ENCODE data around the gene POLN. TPM values are rescaled to one million over a fixed set of nuclear protein-coding genes. Genes with fewer than 3 reads are reported as not detected.
"Not testable (repeated sequence)": the region's sequence is repeated elsewhere in the genome, so short reads cannot be mapped to it uniquely, and the experiment has no call there.

POLN gene
- polyA plus RNA-seq, 3 donors, result 2.8 to 14.7 (median 5.7) TPM

- WGBS, 3 donors, result 53 to 71% (median 58%) methylated on average over 7 of the region's 7 CpGs
- no peak overlapping the region for H3K27ac ChIP-seq (ENCODE audit: low read depth, low read length)
Measured at GRCh38 chr4:2245057-2245786, 3.3 kb upstream of the POLN start.

GRCh38 chr4:2243681-2244380, 1.9 kb upstream of the POLN start:
- H3K27ac ChIP-seq (ENCODE audit: low read depth, low read length), result no peak overlapping the region
- WGBS, 3 donors, result 18 to 50% (median 23%) methylated on average over 5 of the region's 5 CpGs

- no peak overlapping the region for H3K27ac ChIP-seq (ENCODE audit: low read depth, low read length)
- WGBS, 3 donors, result 2 to 7% (median 6%) methylated on average over 7 of the region's 7 CpGs
Measured at GRCh38 chr4:2241003-2241402, 918 bp downstream of the POLN start.

GRCh38 chr4:2236944-2237666, 4.8 kb downstream of the POLN start:
- no peak overlapping the region for H3K27ac ChIP-seq (ENCODE audit: low read depth, low read length)
- 54 to 69% (median 58%) methylated on average over 3 of the region's 3 CpGs for WGBS, 3 donors

GRCh38 chr4:2231082-2231481, 10.8 kb downstream of the POLN start:
- H3K27ac ChIP-seq (ENCODE audit: low read depth, low read length), result no peak overlapping the region
- WGBS, 3 donors, result 95 to 99% (median 97%) methylated on average over 6 of the region's 6 CpGs

DNA sequence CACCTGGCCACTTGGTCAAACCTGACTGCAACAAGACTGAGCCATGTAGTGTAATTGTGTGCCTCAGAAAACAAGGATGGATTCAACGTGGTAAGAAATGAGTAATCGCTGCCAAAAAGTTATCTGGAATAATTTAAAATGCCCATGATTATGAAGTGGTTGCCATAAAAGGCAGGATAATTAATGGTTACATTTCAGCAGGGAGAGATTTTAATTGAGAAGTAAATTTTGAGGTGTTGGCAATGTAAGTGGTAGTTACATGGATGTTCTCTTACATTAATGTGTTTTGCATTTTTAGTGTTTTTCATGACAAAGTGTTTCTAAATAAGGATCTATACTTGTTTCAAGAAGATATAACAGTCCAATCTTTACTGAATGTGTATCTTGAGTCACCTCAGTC, 15.7 kb downstream of the POLN start:
- 78 to 85% (median 79%) methylated on average over 2 of the region's 2 CpGs for WGBS, 3 donors
- no peak overlapping the region for H3K27ac ChIP-seq (ENCODE audit: low read depth, low read length)

- H3K27ac ChIP-seq (ENCODE audit: low read depth, low read length), result no peak overlapping the region
- 28 to 98% (median 92%) methylated on average over 2 of the region's 2 CpGs for WGBS, 3 donors
Measured at GRCh38 chr4:2222838-2223237, 19.1 kb downstream of the POLN start.

DNA sequence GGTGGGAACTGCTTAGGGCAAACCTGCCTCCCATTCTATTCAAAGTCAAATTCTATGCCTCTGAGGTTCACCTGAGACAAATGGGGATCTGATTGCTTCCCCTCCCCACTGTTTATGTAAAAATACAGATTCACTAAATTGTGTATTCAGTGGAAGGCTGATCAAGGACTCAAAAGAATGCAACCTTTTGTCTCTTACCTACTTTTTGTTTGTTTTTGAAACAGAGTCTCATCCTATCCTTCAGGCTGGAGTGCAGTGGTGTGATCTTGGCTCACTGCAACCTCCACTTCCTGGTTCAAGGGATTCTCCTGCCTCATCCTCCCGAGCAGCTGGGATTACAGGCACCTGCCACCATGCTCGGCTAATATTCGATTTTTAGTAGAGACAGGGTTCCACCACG, 20.5 kb downstream of the POLN start:
- 69 to 75% (median 70%) methylated on average over 4 of the region's 4 CpGs for WGBS, 3 donors
- not testable (repeated sequence) for H3K27ac ChIP-seq (ENCODE audit: low read depth, low read length)

DNA sequence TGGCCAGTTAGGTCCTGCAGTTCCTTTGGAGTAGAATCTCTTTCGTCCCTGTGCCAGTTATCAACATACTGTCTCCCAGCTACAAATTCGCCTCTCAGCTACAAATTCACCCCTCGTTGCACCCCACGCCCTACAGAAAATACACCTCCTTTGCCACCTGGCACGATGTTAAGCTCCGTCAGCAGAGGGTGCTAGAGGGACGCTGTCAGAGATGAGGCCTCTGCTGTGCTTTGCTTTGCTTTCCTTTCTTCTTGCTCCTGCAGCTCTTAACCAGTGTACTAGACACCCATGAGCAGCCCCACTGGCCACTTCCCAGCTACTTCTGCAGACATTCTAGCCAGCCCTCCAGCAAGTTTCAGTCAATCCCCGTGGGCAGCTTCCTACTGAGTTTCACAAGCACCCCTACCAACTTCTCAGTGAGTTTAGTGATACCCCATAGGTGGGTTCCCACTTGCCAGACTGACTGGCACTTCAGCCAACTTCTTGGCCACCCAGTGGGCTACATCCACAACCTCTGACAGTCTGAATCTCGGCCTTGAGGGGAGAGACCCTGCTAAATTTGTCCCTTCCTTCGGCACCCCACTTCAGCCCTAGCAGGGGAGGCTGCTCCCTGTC, 21.8 kb downstream of the POLN start:
- 10 to 13% (median 11%) methylated on average over 10 of the region's 10 CpGs for WGBS, 3 donors
- no peak overlapping the region for H3K27ac ChIP-seq (ENCODE audit: low read depth, low read length)

DNA sequence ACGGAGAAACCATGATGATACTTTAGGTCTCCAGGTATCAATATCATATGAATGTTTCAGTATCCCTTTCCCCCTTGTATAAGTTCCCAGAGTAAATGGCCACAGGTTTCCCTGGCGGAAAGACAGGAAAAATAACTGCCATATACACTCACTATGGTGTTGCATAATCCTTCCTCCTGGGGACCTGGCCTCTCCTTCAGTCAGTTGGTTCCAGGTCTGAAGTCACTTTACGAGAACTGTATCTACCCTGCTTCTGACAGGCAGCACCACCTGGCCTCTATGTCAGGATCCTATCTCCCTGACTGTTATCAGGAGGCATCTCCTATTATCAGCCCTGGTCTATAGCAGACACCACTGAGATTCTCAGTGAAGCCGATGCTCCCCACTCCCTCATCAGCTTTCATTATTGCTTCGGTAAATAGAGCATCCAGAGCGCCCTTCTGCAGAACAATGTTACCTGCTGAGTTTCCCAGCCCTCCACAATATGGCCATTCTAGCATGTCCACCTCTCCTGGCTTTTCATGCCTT, 22.6 kb downstream of the POLN start:
- 81 to 93% (median 89%) methylated on average over 6 of the region's 6 CpGs for WGBS, 3 donors

DNA sequence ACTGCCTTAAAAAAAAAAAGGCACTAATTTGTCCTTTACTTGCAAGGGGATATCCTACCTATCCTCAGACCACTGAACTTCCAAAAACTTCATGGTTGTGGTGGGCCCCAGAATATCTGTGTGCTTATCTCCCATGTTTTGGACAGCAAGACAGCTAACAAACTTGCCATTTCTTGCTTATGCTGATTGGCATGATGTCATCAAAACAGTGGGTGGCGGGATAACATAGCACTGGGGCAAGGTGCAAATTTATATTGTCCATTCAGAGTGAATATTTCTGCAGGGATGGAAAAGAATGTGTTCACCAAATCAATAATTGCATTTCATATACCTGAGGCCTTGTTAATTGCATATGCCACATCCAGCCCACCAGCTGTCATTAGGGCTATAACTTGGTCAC, 23.5 kb downstream of the POLN start:
- no peak overlapping the region for H3K27ac ChIP-seq (ENCODE audit: low read depth, low read length)
- WGBS, 3 donors, result 91 to 100% (median 97%) methylated on average over 1 of the region's 1 CpG

More for the DNA sequence above, 22.6 kb downstream of the POLN start:
- H3K27ac ChIP-seq (ENCODE audit: low read depth, low read length), result no peak overlapping the region

DNA sequence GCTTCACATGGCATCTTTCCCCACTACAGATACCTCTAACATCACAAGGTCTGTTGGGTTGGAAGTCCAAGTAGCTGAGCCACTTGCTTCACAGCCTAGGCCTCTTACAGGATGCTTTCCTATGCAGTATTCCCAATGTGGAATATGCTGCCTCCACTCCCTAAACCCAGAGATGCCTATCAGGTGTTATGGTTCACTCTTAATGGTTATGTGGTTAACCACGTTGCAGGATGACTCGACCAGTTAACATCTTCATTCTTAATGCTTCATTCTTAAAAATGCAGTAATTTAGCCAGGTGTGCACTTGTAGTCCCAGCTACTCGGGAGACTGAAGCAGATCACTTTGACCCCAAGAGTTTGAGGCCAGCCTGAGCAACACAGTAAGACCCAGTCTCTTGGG, 24.2 kb downstream of the POLN start:
- H3K27ac ChIP-seq (ENCODE audit: low read depth, low read length), result no peak overlapping the region
- 52 to 57% (median 53%) methylated on average over 3 of the region's 3 CpGs for WGBS, 3 donors

- no peak overlapping the region for H3K27ac ChIP-seq (ENCODE audit: low read depth, low read length)
- 66 to 82% (median 79%) methylated on average over 1 of the region's 1 CpG for whole genome bisulfite sequencing, 3 donors
Measured at GRCh38 chr4:2212831-2213230, 29.1 kb downstream of the POLN start.

GRCh38 chr4:2202789-2203188, 39.1 kb downstream of the POLN start:
- not testable (repeated sequence) for H3K27ac ChIP-seq (ENCODE audit: low read depth, low read length)
- WGBS, 3 donors, result 95 to 100% (median 95%) methylated on average over 1 of the region's 1 CpG

DNA sequence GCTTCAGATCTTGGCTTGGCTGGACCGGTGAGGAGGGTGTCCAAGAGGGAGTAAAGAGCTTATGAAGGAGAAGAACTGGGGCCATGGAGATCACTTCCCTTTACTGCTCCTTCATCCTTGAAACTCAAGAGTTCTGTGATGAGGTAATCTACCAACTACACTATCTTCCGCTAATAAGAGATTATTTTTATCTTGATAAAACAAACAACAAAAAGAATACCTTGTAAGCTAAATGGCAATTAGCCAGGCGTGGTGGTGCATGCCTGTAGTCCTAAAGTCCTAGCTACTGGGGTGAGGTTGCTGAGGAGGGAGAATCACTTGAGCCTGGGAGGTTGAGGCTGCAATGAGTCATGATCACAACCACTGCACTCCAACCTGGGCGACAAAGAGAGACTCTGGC, 47.4 kb downstream of the POLN start:
- 78 to 90% (median 90%) methylated on average over 4 of the region's 4 CpGs for WGBS, 3 donors
- no peak overlapping the region for H3K27ac ChIP-seq (ENCODE audit: low read depth, low read length)

GRCh38 chr4:2193326-2193725, 48.6 kb downstream of the POLN start:
- 66 to 86% (median 86%) methylated on average over 7 of the region's 7 CpGs for WGBS, 3 donors
- no peak overlapping the region for H3K27ac ChIP-seq (ENCODE audit: low read depth, low read length)

- no peak overlapping the region for H3K27ac ChIP-seq (ENCODE audit: low read depth, low read length)
Measured at GRCh38 chr4:2186865-2187172, 55.1 kb downstream of the POLN start.

DNA sequence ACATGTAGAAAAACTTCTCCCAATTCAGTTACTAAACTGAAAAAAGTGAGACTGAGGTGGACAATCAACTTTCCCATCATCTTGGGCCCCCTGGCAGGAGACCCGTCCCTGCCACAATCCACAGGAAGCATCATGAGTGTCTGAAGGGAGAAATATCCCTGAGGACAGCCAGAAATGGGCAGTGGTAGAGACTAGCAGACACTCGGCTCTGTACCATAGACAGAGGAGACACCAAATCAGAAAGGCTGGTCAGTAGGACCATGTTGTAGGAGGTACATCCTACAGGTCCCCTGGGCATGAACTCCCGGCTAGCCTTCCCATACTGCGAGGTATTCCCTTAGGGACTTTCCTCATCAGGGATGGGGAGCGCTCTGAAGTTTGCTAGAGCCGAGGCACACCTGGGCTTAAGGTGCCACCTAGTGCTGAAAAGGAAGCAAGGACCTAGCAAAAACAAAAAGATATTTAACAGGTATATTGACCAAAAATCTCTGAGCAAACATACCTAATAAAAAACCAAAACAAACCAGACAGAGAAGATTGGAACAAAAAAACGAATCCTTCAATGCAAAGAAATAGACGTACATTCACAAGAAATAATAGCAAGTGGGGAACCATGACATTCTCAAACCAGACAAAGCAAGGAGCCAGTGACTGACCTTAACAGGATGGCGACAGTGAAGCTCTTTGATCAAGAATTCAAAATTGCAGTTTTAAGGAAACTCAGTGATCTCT, 55.6 kb downstream of the POLN start:
- no peak overlapping the region for H3K27ac ChIP-seq (ENCODE audit: low read depth, low read length)
- 23 to 63% (median 54%) methylated on average over 9 of the region's 9 CpGs for WGBS, 3 donors

All from adipose tissue (tissue), 3 donors.